ENCODE data around the gene SUSD3. TPM values are rescaled to one million over a fixed set of nuclear protein-coding genes. Genes with fewer than 3 reads are reported as not detected.
"Not testable (repeated sequence)": the region's sequence is repeated elsewhere in the genome, so short reads cannot be mapped to it uniquely, and the experiment has no call there.

SUSD3 gene
- total and polyA plus RNA-seq, 4 experiments from 2014 or later = 58.3 to 199 (median 106) TPM

GRCh38 chr9:93013856-93014582, 44.5 kb upstream of the SUSD3 start:
- peaks cover 7 to 21% (median 14%) of the 10 kb centered on the region in 4 donors for H3K4me1 Mint-ChIP-seq
- H3K36me3 Mint-ChIP-seq = peaks cover 39 to 81% of the 10 kb centered on the region in 2 donors
- H3K27me3 Mint-ChIP-seq = no peaks in the 10 kb centered on the region
- POLR2A ChIA-PET (ENCODE audit: partially characterized antibody) = interaction anchor here (1.3 to 22.5 kb wide), 4 partner anchors 10 to 50 kb away, joined by 5 to 322 read pairs (median 6); no protein-coding TSS in a partner anchor
- intact Hi-C loops (cut with micrococcal nuclease) = no loop called here
- H3K4me3 Mint-ChIP-seq = no peak overlapping the region
- Histone ChIP-seq H3K4me1 (ENCODE audit: insufficient read depth, low read length) (no peaks in the 10 kb centered on the region), H3K27ac (ENCODE audit: low read depth, low read length) (no peak overlapping the region), H3K36me3 (ENCODE audit: insufficient read depth, low read length) (peaks cover 72% of the 10 kb centered on the region), H3K9me3 (ENCODE audit: control insufficient read depth in 1 of 2, low read length in 2 of 2) (no peaks in the 10 kb centered on the region), H3K4me3 (ENCODE audit: low read length in 2 of 2) (no peak overlapping the region), H3K27me3 (ENCODE audit: insufficient read depth, low read length) (no peaks in the 10 kb centered on the region)
- H3K27ac Mint-ChIP-seq = peak overlapping the region; percentile 6 to 89 (median 78)
- CTCF ChIA-PET (ENCODE audit: partially characterized antibody) = interaction anchor here (1.4 to 6.1 kb wide), 6 partner anchors 10 to 95 kb away, joined by 4 to 59 read pairs (median 6); no protein-coding TSS in a partner anchor
- no peak for DNase-seq
- H3K9me3 Mint-ChIP-seq = peaks cover 0 to 2% (median 0%) of the 10 kb centered on the region in 8 donors

GRCh38 chr9:93015190-93015589, 43.3 kb upstream of the SUSD3 start:
- DNase-seq; H3K4me3 ChIP-seq (ENCODE audit: low read length in 2 of 2); H3K27me3 Mint-ChIP-seq; H3K9me3 ChIP-seq (ENCODE audit: control insufficient read depth in 1 of 2, low read length in 2 of 2); H3K4me3 Mint-ChIP-seq; H3K27ac ChIP-seq (ENCODE audit: low read depth, low read length); intact Hi-C loops (cut with micrococcal nuclease); H3K27me3 ChIP-seq (ENCODE audit: insufficient read depth, low read length); H3K9me3 Mint-ChIP-seq: not testable (repeated sequence)
- Mint-ChIP-seq H3K36me3 (peaks cover 42 to 82% of the 10 kb centered on the region in 2 donors), H3K27ac (peak overlapping the region in 1 of 7 donors; percentile 48), H3K4me1 (peaks cover 12 to 29% (median 21%) of the 10 kb centered on the region in 4 donors)
- H3K4me1 ChIP-seq (ENCODE audit: insufficient read depth, low read length) = peaks cover 10% of the 10 kb centered on the region
- peaks cover 73% of the 10 kb centered on the region for H3K36me3 ChIP-seq (ENCODE audit: insufficient read depth, low read length)
- ChIA-PET CTCF (ENCODE audit: partially characterized antibody) (interaction anchor here (0.9 to 6.1 kb wide), 11 partner anchors 10 to 93 kb away, joined by 3 to 59 read pairs (median 4); no protein-coding TSS in a partner anchor), POLR2A (ENCODE audit: partially characterized antibody) (interaction anchor here (1.1 to 22.5 kb wide), 7 partner anchors 19 to 119 kb away, joined by 3 to 322 read pairs (median 5); partner anchors contain the start of gene NINJ1)

- H3K27ac ChIP-seq (ENCODE audit: low read depth, low read length) = no peak overlapping the region
- POLR2A ChIA-PET (ENCODE audit: partially characterized antibody) = interaction anchor here (0.5 to 22.5 kb wide), 7 partner anchors 12 to 92 kb away, joined by 3 to 322 read pairs (median 3); no protein-coding TSS in a partner anchor
- intact Hi-C loops (cut with micrococcal nuclease) = no loop called here
Observed at GRCh38 chr9:93017621-93018020, 40.9 kb upstream of the SUSD3 start.

DNA sequence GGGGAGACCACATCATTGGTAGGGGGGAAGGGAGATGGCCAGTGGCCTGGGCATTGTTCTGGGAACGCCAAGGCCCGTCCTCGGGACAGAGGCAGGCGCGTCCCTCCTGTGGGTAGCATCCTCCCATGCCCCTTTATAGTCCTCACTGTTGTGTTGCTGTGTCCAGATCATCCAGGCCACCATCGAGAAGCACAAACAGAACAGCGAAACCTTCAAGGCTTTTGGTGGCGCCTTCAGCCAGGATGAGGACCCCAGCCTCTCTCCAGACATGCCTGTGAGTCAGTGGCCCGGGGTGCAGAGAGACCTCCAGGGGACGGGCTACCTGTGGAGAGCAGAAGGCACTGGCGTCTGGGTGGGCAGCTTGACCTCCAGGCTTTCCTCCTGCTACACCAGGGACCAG, 38.4 kb upstream of the SUSD3 start:
- H3K4me3 Mint-ChIP-seq = no peak overlapping the region
- POLR2A ChIA-PET (ENCODE audit: partially characterized antibody) = interaction anchor here (0.7 to 22.5 kb wide), 11 partner anchors 14 to 104 kb away, joined by 3 to 322 read pairs (median 3); no protein-coding TSS in a partner anchor
- DNase-seq = peak in 1 of 5 donors; percentile 24

More at GRCh38 chr9:93017621-93018020, 40.9 kb upstream of the SUSD3 start:
- Histone ChIP-seq H3K4me1 (ENCODE audit: insufficient read depth, low read length) (peaks cover 28% of the 10 kb centered on the region), H3K36me3 (ENCODE audit: insufficient read depth, low read length) (peaks cover 84% of the 10 kb centered on the region), H3K27me3 (ENCODE audit: insufficient read depth, low read length) (no peaks in the 10 kb centered on the region), H3K4me3 (ENCODE audit: low read length in 2 of 2) (no peak overlapping the region), H3K9me3 (ENCODE audit: control insufficient read depth in 1 of 2, low read length in 2 of 2) (no peaks in the 10 kb centered on the region)
- H3K4me3 Mint-ChIP-seq = no peak overlapping the region
- peaks cover 0 to 2% (median 0%) of the 10 kb centered on the region in 8 donors for H3K9me3 Mint-ChIP-seq
- peaks cover 18 to 51% (median 35%) of the 10 kb centered on the region in 4 donors for H3K4me1 Mint-ChIP-seq
- CTCF ChIA-PET (ENCODE audit: partially characterized antibody) = interaction anchor here (0.9 to 6.1 kb wide), 2 partner anchors 13 to 91 kb away, joined by 3 to 59 read pairs; no protein-coding TSS in a partner anchor
- DNase-seq = peak in 1 of 5 donors; percentile 19
- H3K27ac Mint-ChIP-seq = peak overlapping the region; percentile 59 to 95 (median 76)
- peaks cover 61 to 88% of the 10 kb centered on the region in 2 donors for H3K36me3 Mint-ChIP-seq
- no peaks in the 10 kb centered on the region for H3K27me3 Mint-ChIP-seq

GRCh38 chr9:93020771-93021670, 37.5 kb upstream of the SUSD3 start:
- DNase-seq = peak; percentile 36 to 83 (median 56)
- intact Hi-C loops (cut with micrococcal nuclease) = loop anchor here (1.0 kb wide), 1 partner anchor 7 kb away; no protein-coding TSS in a partner anchor
- Histone ChIP-seq H3K27ac (ENCODE audit: low read depth, low read length) (peak overlapping the region; percentile 41), H3K4me1 (ENCODE audit: insufficient read depth, low read length) (peaks cover 54% of the 10 kb centered on the region), H3K27me3 (ENCODE audit: insufficient read depth, low read length) (no peaks in the 10 kb centered on the region), H3K9me3 (ENCODE audit: control insufficient read depth in 1 of 2, low read length in 2 of 2) (no peaks in the 10 kb centered on the region), H3K4me3 (ENCODE audit: low read length in 2 of 2) (no peak overlapping the region), H3K36me3 (ENCODE audit: insufficient read depth, low read length) (peaks cover 78% of the 10 kb centered on the region)
- Mint-ChIP-seq H3K4me3 (peak overlapping the region in 2 of 8 donors; percentile 21 to 59), H3K27me3 (no peaks in the 10 kb centered on the region), H3K36me3 (peaks cover 68 to 87% of the 10 kb centered on the region in 2 donors), H3K9me3 (no peaks in the 10 kb centered on the region), H3K27ac (peak overlapping the region; percentile 88 to 99 (median 93)), H3K4me1 (peaks cover 30 to 84% (median 61%) of the 10 kb centered on the region in 4 donors)
- ChIA-PET POLR2A (ENCODE audit: partially characterized antibody) (interaction anchor here (0.9 to 22.5 kb wide), 14 partner anchors 13 to 76 kb away, joined by 3 to 322 read pairs (median 3); no protein-coding TSS in a partner anchor), CTCF (ENCODE audit: partially characterized antibody) (interaction anchor here (0.8 to 2.2 kb wide), 3 partner anchors 9 to 88 kb away, joined by 3 to 7 read pairs (median 3); no protein-coding TSS in a partner anchor)

More for the DNA sequence above, 38.4 kb upstream of the SUSD3 start:
- H3K4me1 Mint-ChIP-seq = peaks cover 25 to 75% (median 54%) of the 10 kb centered on the region in 4 donors
- peak overlapping the region; percentile 41 to 99 (median 92) for H3K27ac Mint-ChIP-seq
- CTCF ChIA-PET (ENCODE audit: partially characterized antibody) = interaction anchor here (2.2 kb wide), 1 partner anchor 17 kb away, joined by 7 read pairs; no protein-coding TSS in a partner anchor
- Histone ChIP-seq H3K27ac (ENCODE audit: low read depth, low read length) (peak overlapping the region; percentile 41), H3K27me3 (ENCODE audit: insufficient read depth, low read length) (no peaks in the 10 kb centered on the region), H3K4me3 (ENCODE audit: low read length in 2 of 2) (no peak overlapping the region), H3K4me1 (ENCODE audit: insufficient read depth, low read length) (peaks cover 45% of the 10 kb centered on the region), H3K9me3 (ENCODE audit: control insufficient read depth in 1 of 2, low read length in 2 of 2) (no peaks in the 10 kb centered on the region), H3K36me3 (ENCODE audit: insufficient read depth, low read length) (peaks cover 83% of the 10 kb centered on the region)
- peaks cover 69 to 88% of the 10 kb centered on the region in 2 donors for H3K36me3 Mint-ChIP-seq
- no peaks in the 10 kb centered on the region for H3K27me3 Mint-ChIP-seq
- intact Hi-C loops (cut with micrococcal nuclease) = loop anchor here (1.0 kb wide), 1 partner anchor 8 kb away; no protein-coding TSS in a partner anchor
- H3K9me3 Mint-ChIP-seq = no peaks in the 10 kb centered on the region

GRCh38 chr9:93022066-93022465, 36.4 kb upstream of the SUSD3 start:
- Mint-ChIP-seq H3K4me1 (peaks cover 32 to 95% (median 70%) of the 10 kb centered on the region in 4 donors), H3K4me3 (no peak overlapping the region), H3K27ac (peak overlapping the region; percentile 42 to 97 (median 89)), H3K36me3 (peaks cover 68 to 87% of the 10 kb centered on the region in 2 donors), H3K9me3 (no peaks in the 10 kb centered on the region), H3K27me3 (no peaks in the 10 kb centered on the region)
- no peaks in the 10 kb centered on the region for H3K27me3 ChIP-seq (ENCODE audit: insufficient read depth, low read length)
- peaks cover 64% of the 10 kb centered on the region for H3K4me1 ChIP-seq (ENCODE audit: insufficient read depth, low read length)
- H3K27ac ChIP-seq (ENCODE audit: low read depth, low read length) = peak overlapping the region; percentile 41
- intact Hi-C loops (cut with micrococcal nuclease) = no loop called here
- no peaks in the 10 kb centered on the region for H3K9me3 ChIP-seq (ENCODE audit: control insufficient read depth in 1 of 2, low read length in 2 of 2)
- peaks cover 78% of the 10 kb centered on the region for H3K36me3 ChIP-seq (ENCODE audit: insufficient read depth, low read length)
- DNase-seq = peak in 1 of 5 donors; percentile 6
- H3K4me3 ChIP-seq (ENCODE audit: low read length in 2 of 2) = no peak overlapping the region
- POLR2A ChIA-PET (ENCODE audit: partially characterized antibody) = interaction anchor here (1.0 to 23.8 kb wide), 5 partner anchors 3 to 57 kb away, joined by 3 to 322 read pairs (median 7); no protein-coding TSS in a partner anchor
- CTCF ChIA-PET (ENCODE audit: partially characterized antibody) = interaction anchor here (1.6 kb wide), 1 partner anchor 65 kb away, joined by 10 read pairs; no protein-coding TSS in a partner anchor
